ENCODE results near the gene PTGER1. TPM values are rescaled to one million over a fixed set of nuclear protein-coding genes. Genes with fewer than 3 reads are reported as not detected.
A peak's percentile ranks its signal among the peaks of the same experiment; 100 is the strongest.

Gene PTGER1
- total and polyA plus RNA-seq, 9 of the 15 experiments (the other 6 are each of a cell fraction or from before 2014, with no cell fraction given) = 0.06 to 0.36 (median 0.31) TPM; not detected in 5

DNA sequence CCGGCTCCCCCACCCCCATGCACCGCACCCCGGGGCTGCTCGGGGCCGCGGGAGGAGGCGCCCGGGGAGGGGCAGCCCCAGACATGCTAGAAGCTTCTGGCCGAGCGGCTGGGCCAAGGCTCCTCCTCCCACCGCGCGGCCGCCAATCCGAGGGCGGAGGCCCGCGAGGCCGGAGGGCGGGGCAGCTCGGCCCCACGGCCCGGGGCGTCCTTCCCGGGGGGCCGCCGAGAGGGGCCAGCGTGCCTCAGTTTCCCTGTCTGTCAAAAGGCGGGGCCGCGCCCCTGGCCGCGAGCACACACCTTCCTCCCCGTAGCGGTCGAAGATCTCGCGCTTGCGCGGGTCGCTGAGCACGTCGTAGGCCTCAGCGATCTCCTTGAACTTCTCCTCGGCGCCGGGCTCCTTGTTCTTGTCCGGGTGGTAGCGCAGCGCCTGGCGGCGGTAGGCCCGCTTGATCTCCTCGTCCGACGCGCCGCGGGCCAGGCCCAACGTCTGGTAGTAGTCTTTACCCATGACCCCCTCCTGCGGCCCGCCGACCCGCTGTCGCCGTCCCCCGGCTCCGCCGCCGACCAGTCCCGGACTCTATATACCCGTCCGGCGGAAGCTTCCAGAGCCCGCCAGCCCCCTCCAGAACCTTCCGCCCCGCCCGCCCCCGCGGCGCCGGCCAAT is 42.8 kb upstream of the PTGER1 start, which contains the start of gene DNAJB1 (continued):
- TF ChIP-seq, protein P1, sequence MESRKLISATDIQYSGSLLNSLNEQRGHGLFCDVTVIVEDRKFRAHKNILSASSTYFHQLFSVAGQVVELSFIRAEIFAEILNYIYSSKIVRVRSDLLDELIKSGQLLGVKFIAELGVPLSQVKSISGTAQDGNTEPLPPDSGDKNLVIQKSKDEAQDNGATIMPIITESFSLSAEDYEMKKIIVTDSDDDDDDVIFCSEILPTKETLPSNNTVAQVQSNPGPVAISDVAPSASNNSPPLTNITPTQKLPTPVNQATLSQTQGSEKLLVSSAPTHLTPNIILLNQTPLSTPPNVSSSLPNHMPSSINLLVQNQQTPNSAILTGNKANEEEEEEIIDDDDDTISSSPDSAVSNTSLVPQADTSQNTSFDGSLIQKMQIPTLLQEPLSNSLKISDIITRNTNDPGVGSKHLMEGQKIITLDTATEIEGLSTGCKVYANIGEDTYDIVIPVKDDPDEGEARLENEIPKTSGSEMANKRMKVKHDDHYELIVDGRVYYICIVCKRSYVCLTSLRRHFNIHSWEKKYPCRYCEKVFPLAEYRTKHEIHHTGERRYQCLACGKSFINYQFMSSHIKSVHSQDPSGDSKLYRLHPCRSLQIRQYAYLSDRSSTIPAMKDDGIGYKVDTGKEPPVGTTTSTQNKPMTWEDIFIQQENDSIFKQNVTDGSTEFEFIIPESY (CRISPR knock-in tag; IDR thresholded peaks at IDR 0.05) = peak; percentile 71
- TF ChIP-seq, protein P2, sequence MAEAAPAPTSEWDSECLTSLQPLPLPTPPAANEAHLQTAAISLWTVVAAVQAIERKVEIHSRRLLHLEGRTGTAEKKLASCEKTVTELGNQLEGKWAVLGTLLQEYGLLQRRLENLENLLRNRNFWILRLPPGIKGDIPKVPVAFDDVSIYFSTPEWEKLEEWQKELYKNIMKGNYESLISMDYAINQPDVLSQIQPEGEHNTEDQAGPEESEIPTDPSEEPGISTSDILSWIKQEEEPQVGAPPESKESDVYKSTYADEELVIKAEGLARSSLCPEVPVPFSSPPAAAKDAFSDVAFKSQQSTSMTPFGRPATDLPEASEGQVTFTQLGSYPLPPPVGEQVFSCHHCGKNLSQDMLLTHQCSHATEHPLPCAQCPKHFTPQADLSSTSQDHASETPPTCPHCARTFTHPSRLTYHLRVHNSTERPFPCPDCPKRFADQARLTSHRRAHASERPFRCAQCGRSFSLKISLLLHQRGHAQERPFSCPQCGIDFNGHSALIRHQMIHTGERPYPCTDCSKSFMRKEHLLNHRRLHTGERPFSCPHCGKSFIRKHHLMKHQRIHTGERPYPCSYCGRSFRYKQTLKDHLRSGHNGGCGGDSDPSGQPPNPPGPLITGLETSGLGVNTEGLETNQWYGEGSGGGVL (CRISPR knock-in tag; IDR thresholded peaks at IDR 0.05) = no peak
- no peak for TF ChIP-seq STAT5B (CRISPR knock-in tag; IDR thresholded peaks at IDR 0.05)
- no peak for TF ChIP-seq HDAC8 (tag; IDR thresholded peaks at IDR 0.05)
- no peak for TF ChIP-seq SMARCB1 (IDR thresholded peaks at IDR 0.05; ENCODE audit: insufficient read length, low read depth)
- 0 out of 2 replicates have a peak, but pooled peaks have one; percentile 48 for TF ChIP-seq RBM34 (IDR thresholded peaks at IDR 0.05; ENCODE audit: borderline replicate concordance, insufficient read depth, low read length)
- TF ChIP-seq RBM17 (IDR thresholded peaks at IDR 0.05; ENCODE audit: borderline replicate concordance, low read depth, low read length) = no peak
- peak; percentile 95 for TF ChIP-seq U2AF1 (optimal IDR thresholded peaks at IDR 0.05; ENCODE audit: low read depth, low read length)
- no peak for TF ChIP-seq C11orf30 (IDR thresholded peaks at IDR 0.05; ENCODE audit: low read depth)
- no peak for TF ChIP-seq NFATC3 (IDR thresholded peaks at IDR 0.05)
- TF ChIP-seq KLF1 (tag; IDR thresholded peaks at IDR 0.05) = peak; percentile 71; the same call in 1 of the 2 replicates
- TF ChIP-seq, protein P3, sequence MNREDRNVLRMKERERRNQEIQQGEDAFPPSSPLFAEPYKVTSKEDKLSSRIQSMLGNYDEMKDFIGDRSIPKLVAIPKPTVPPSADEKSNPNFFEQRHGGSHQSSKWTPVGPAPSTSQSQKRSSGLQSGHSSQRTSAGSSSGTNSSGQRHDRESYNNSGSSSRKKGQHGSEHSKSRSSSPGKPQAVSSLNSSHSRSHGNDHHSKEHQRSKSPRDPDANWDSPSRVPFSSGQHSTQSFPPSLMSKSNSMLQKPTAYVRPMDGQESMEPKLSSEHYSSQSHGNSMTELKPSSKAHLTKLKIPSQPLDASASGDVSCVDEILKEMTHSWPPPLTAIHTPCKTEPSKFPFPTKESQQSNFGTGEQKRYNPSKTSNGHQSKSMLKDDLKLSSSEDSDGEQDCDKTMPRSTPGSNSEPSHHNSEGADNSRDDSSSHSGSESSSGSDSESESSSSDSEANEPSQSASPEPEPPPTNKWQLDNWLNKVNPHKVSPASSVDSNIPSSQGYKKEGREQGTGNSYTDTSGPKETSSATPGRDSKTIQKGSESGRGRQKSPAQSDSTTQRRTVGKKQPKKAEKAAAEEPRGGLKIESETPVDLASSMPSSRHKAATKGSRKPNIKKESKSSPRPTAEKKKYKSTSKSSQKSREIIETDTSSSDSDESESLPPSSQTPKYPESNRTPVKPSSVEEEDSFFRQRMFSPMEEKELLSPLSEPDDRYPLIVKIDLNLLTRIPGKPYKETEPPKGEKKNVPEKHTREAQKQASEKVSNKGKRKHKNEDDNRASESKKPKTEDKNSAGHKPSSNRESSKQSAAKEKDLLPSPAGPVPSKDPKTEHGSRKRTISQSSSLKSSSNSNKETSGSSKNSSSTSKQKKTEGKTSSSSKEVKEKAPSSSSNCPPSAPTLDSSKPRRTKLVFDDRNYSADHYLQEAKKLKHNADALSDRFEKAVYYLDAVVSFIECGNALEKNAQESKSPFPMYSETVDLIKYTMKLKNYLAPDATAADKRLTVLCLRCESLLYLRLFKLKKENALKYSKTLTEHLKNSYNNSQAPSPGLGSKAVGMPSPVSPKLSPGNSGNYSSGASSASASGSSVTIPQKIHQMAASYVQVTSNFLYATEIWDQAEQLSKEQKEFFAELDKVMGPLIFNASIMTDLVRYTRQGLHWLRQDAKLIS (CRISPR knock-in tag; IDR thresholded peaks at IDR 0.05) = peak; percentile 96
- no peak for TF ChIP-seq RFX1 (IDR thresholded peaks at IDR 0.05)
- TF ChIP-seq XRCC3 (IDR thresholded peaks at IDR 0.05) = no peak
- TF ChIP-seq POLR3A (IDR thresholded peaks at IDR 0.05; ENCODE audit: borderline replicate concordance, extremely low read depth, insufficient read depth, insufficient read length) = no peak
- peak; percentile 51; the same call in 1 of the 2 replicates for TF ChIP-seq ZNF263 (CRISPR knock-in tag; IDR thresholded peaks at IDR 0.05; ENCODE audit: borderline replicate concordance)
- TF ChIP-seq, protein P4, sequence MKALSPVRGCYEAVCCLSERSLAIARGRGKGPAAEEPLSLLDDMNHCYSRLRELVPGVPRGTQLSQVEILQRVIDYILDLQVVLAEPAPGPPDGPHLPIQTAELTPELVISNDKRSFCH (CRISPR knock-in tag; IDR thresholded peaks at IDR 0.05) = no peak
- TF ChIP-seq, protein P4 (tag; IDR thresholded peaks at IDR 0.05) = peak; percentile 82
- TF ChIP-seq, protein P5, sequence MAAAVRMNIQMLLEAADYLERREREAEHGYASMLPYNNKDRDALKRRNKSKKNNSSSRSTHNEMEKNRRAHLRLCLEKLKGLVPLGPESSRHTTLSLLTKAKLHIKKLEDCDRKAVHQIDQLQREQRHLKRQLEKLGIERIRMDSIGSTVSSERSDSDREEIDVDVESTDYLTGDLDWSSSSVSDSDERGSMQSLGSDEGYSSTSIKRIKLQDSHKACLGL (CRISPR knock-in tag; IDR thresholded peaks at IDR 0.05; ENCODE audit: borderline replicate concordance, poor library complexity, severe bottlenecking) = peak; percentile 16
